ENCODE measurements around the gene UBAP1L.

DNA sequence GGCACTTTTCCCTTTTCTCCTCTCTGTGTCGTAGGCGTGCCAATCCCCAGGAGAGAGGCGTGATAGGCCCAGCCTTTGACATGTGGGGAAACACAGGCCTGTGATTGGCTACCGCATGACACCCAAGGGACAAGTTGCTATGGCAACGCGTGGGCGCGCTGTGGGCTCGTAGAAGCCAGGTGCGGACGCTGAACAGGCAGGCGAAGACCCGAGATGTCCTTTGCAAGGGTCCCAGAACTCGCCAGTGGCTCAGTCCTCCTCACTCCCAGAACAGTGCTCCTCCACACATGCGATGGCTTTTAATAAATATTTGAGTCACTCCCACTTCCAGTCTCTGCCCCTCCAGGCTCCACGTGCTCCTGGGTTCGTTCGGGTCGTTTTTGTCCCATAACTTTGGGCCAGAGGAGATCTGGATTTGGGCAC is 65.6 kb downstream of the UBAP1L start:
- TF ChIP-seq, protein P1, sequence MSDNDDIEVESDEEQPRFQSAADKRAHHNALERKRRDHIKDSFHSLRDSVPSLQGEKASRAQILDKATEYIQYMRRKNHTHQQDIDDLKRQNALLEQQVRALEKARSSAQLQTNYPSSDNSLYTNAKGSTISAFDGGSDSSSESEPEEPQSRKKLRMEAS (IDR thresholded peaks at IDR 0.05): peak; percentile 92
- TF ChIP-seq EGR1 (IDR thresholded peaks at IDR 0.05) (peak; percentile 93), ZBTB7A (IDR thresholded peaks at IDR 0.05; ENCODE audit: low read depth) (no peak)
- TF ChIP-seq, protein P2, sequence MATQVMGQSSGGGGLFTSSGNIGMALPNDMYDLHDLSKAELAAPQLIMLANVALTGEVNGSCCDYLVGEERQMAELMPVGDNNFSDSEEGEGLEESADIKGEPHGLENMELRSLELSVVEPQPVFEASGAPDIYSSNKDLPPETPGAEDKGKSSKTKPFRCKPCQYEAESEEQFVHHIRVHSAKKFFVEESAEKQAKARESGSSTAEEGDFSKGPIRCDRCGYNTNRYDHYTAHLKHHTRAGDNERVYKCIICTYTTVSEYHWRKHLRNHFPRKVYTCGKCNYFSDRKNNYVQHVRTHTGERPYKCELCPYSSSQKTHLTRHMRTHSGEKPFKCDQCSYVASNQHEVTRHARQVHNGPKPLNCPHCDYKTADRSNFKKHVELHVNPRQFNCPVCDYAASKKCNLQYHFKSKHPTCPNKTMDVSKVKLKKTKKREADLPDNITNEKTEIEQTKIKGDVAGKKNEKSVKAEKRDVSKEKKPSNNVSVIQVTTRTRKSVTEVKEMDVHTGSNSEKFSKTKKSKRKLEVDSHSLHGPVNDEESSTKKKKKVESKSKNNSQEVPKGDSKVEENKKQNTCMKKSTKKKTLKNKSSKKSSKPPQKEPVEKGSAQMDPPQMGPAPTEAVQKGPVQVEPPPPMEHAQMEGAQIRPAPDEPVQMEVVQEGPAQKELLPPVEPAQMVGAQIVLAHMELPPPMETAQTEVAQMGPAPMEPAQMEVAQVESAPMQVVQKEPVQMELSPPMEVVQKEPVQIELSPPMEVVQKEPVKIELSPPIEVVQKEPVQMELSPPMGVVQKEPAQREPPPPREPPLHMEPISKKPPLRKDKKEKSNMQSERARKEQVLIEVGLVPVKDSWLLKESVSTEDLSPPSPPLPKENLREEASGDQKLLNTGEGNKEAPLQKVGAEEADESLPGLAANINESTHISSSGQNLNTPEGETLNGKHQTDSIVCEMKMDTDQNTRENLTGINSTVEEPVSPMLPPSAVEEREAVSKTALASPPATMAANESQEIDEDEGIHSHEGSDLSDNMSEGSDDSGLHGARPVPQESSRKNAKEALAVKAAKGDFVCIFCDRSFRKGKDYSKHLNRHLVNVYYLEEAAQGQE (IDR thresholded peaks at IDR 0.05; ENCODE audit: low read depth): no peak
